DND-41 (cell line): ENCODE measurements around the gene MBP.
A peak's percentile ranks its signal among the peaks of the same experiment; 100 is the strongest.

Experiments
- ATAC-seq: fragments of 200-7000 bp; cut with Tn5 transposase; 3 replicates; pipeline ENCODE4 v1.9.1; 2021; ENCODE audit warnings: low read depth; ENCODE audit not compliant: insufficient read depth
- DNase-seq: peaks from one replicate; pipeline ENCODE4 v3.0.0-alpha.2; 2020
- H2AFZ ChIP-seq: 2 replicates; pipeline ENCODE4 v1.6.0; 2012; ENCODE audit warnings: low read depth, low read length
- H3K27ac ChIP-seq: 2 replicates; pipeline ENCODE4 v1.5.1; 2012; ENCODE audit warnings: low read length, inconsistent platforms
- H3K27me3 ChIP-seq: fragments of 200-600 bp; sonication (generic); 2 replicates; pipeline ENCODE4 v1.6.0; 2012; ENCODE audit warnings: low read length, mild to moderate bottlenecking, inconsistent platforms; ENCODE audit not compliant: insufficient read depth, poor library complexity
- H3K36me3 ChIP-seq: 2 replicates; pipeline ENCODE4 v1.5.1; 2012; ENCODE audit warnings: low read length, inconsistent platforms; ENCODE audit not compliant: insufficient read depth
- H3K4me1 ChIP-seq: 2 replicates; pipeline ENCODE4 v1.5.1; 2012; ENCODE audit warnings: mild to moderate bottlenecking, low read length; ENCODE audit not compliant: insufficient read depth
- H3K4me2 ChIP-seq: 2 replicates; pipeline ENCODE4 v1.6.0; 2012; ENCODE audit warnings: mild to moderate bottlenecking, moderate library complexity, low read length, inconsistent platforms; ENCODE audit not compliant: insufficient read depth
- H3K4me3 ChIP-seq, 2 experiments: fragments of 200-600 bp in 1 of 2; shearing (Covaris generic) in 1 of 2; 2 replicates each; pipeline ENCODE4 v1.5.1; 2012 to 2016; ENCODE audit warnings: inconsistent platforms in 2 of 2, low read length in 2 of 2, mild to moderate bottlenecking in 2 of 2, low read depth in 1 of 2, moderate library complexity in 1 of 2
- H3K79me2 ChIP-seq: 2 replicates; pipeline ENCODE4 v1.6.0; 2012; ENCODE audit warnings: low read length, inconsistent platforms; ENCODE audit not compliant: insufficient read depth
- H3K9ac ChIP-seq: 2 replicates; pipeline ENCODE4 v1.6.0; 2012; ENCODE audit warnings: low read depth, mild to moderate bottlenecking, inconsistent platforms, low read length, moderate library complexity
- H3K9me3 ChIP-seq: 2 replicates; pipeline ENCODE4 v1.5.1; 2012; ENCODE audit warnings: low read length, moderate library complexity, mild to moderate bottlenecking, inconsistent platforms; ENCODE audit not compliant: insufficient read depth, severe bottlenecking
- H4K20me1 ChIP-seq: 2 replicates; pipeline ENCODE4 v1.6.0; 2012; ENCODE audit warnings: low read length; ENCODE audit not compliant: insufficient read depth
- CTCF ChIP-seq: IDR thresholded peaks from 2 replicates; pipeline ENCODE4 v1.5.1; 2012; ENCODE audit warnings: borderline replicate concordance, low read length, moderate library complexity, mild to moderate bottlenecking; ENCODE audit not compliant: poor library complexity, severe bottlenecking; ENCODE audit errors: extremely low read depth
- EZH2 ChIP-seq: IDR thresholded peaks from 3 replicates; pipeline ENCODE4 v1.6.1; 2012; ENCODE audit warnings: borderline replicate concordance, low read depth, mild to moderate bottlenecking, moderate library complexity, low read length, inconsistent platforms; ENCODE audit not compliant: severe bottlenecking

The MBP gene

GRCh38 chr18:77045677-77046076, 86.9 kb downstream of the MBP start:
- H3K4me2 ChIP-seq = no peak overlapping the region

GRCh38 chr18:77044866-77045664, 87.5 kb downstream of the MBP start:
- no peaks in the 10 kb centered on the region for H3K27me3 ChIP-seq
- peaks cover 39% of the 10 kb centered on the region for H3K36me3 ChIP-seq
- TF ChIP-seq EZH2 (no peak), CTCF (no peak)
- no peak for DNase-seq
- ATAC-seq = no peak
- H3K9me3 ChIP-seq = no peaks in the 10 kb centered on the region
- no peak overlapping the region for H2AFZ ChIP-seq
- H3K4me1 ChIP-seq = no peaks in the 10 kb centered on the region; the same call in 1 of the 2 replicates
- H3K4me2 ChIP-seq = no peak overlapping the region
- H3K9ac ChIP-seq = no peak overlapping the region
- H3K79me2 ChIP-seq = peaks cover 44% of the 10 kb centered on the region
- H3K4me3 ChIP-seq = no peak overlapping the region
- H3K27ac ChIP-seq = peak overlapping the region; percentile 15
- no peaks in the 10 kb centered on the region for H4K20me1 ChIP-seq

More at GRCh38 chr18:77045677-77046076, 86.9 kb downstream of the MBP start:
- Histone ChIP-seq H4K20me1 (no peaks in the 10 kb centered on the region), H3K79me2 (peaks cover 45% of the 10 kb centered on the region), H2AFZ (no peak overlapping the region), H3K4me3 (no peak overlapping the region), H3K9ac (no peak overlapping the region), H3K36me3 (peaks cover 39% of the 10 kb centered on the region), H3K27me3 (no peaks in the 10 kb centered on the region), H3K27ac (peak overlapping the region; percentile 15; the same call in 1 of the 2 replicates), H3K4me1 (no peaks in the 10 kb centered on the region; the same call in 1 of the 2 replicates), H3K9me3 (no peaks in the 10 kb centered on the region)
- no peak for DNase-seq
- no peak for TF ChIP-seq CTCF
- no peak for TF ChIP-seq EZH2
- ATAC-seq = no peak

- no peak overlapping the region for H3K9ac ChIP-seq
- H3K4me1 ChIP-seq = no peaks in the 10 kb centered on the region; the same call in 1 of the 2 replicates
- H3K36me3 ChIP-seq = peaks cover 42% of the 10 kb centered on the region
- H3K9me3 ChIP-seq = no peaks in the 10 kb centered on the region
- H2AFZ ChIP-seq = no peak overlapping the region
- TF ChIP-seq CTCF (no peak), EZH2 (no peak)
- DNase-seq (no peak), ATAC-seq (no peak)
- H3K79me2 ChIP-seq = peaks cover 53% of the 10 kb centered on the region
- no peaks in the 10 kb centered on the region for H3K27me3 ChIP-seq
- peak overlapping the region; percentile 47 for H3K27ac ChIP-seq
- no peak overlapping the region for H3K4me2 ChIP-seq
- no peak overlapping the region for H3K4me3 ChIP-seq
- H4K20me1 ChIP-seq = no peaks in the 10 kb centered on the region
Measured at GRCh38 chr18:77043541-77044280, 88.9 kb downstream of the MBP start.
